DMS53 treated with DMSO at 0.1 percent for 48 hours (cell line): ENCODE measurements around the gene C2orf76.
A peak's percentile ranks its signal among the peaks of the same experiment; 100 is the strongest.

Experiments
- DNase-seq: peaks from one replicate; lab custom pipeline; 2025; ENCODE audit not compliant: unreplicated experiment; lab: John Stamatoyannopoulos, UW

Gene C2orf76

DNA sequence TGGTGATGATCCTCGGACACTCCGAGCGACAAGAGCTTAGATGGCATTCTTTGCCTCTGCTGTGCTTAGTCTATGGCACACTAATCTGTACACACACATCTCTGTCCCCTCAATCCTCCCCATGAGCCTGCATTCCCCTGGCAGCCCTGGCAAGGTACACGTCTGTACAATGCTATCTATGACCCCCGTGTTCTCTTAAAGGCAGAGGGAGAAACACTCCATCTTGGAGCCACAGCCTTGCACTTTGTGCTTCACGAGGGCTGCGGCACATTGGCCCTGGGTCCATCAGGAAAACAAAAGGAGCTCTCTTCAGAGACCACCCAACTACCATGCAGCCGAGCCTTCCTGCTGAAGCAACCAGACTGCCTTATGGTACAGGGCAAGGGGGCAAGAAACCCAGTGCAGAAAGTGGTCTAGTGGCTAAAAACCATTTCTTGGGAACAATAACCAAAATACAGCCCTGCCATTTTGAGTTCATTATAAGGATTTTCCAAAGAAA is 100.5 kb downstream of the C2orf76 start:
- no peak for DNase-seq

DNA sequence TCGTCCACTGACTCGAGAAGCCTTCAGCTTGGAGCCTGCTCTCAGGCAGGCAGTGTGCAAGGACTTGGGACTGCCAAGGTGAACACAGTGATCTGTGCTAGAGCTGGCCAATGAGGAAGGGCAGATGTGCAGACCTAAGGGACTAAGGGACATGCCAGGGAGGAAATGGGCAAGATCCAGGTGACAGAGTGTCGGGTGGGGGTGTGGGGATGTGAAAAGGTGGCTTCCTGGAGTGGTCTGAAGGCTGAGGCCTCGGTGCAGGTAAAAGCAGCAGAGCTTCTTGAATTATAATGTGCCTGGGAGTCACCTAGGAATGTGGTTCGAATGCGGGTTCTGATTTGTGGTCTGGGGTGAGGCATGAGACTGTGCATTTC is 101.0 kb downstream of the C2orf76 start:
- no peak for DNase-seq

DNA sequence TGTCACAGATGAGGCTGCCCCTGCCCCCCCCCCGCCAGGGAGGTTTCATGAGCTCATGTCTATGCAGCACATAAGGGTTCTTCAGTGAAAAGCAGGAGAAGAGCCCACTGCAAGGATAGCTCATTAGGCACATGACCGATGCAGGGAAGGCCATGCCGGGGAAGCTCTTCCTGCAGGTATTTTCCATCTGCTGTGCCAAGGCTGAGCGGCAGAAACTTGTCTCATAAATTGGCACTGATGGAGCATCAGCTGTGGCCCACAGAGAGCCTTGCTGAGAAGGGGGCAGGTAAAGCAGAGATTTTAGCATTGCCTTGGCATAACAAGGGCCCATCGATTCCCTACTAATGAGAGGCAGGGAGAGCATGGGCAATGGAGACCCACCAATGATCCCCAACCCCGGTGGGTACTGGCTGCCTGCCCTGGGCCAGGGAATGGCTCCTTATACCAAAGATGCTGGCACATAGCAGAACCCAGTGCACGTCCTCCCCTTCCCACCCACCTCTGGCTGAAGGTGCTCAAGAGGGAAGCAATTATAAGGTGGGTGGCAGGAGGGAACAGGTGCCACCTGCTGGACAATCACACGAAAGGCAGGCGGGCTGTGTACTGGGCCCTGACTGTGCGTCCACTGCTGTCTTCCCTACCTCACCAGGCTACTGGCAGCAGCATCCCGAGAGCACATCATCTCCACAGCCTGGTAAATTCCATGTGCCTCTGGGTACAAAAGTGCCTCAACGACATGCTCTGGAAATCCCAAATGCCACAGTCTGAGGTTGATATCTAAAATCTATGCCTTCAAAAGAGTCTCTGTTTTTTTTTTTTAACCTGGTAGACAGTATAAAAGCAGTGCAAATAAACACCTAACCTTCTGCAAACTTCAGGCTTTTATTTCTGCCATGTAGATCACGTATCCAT is 101.6 kb downstream of the C2orf76 start:
- DNase-seq, result peak; percentile 59

DNA sequence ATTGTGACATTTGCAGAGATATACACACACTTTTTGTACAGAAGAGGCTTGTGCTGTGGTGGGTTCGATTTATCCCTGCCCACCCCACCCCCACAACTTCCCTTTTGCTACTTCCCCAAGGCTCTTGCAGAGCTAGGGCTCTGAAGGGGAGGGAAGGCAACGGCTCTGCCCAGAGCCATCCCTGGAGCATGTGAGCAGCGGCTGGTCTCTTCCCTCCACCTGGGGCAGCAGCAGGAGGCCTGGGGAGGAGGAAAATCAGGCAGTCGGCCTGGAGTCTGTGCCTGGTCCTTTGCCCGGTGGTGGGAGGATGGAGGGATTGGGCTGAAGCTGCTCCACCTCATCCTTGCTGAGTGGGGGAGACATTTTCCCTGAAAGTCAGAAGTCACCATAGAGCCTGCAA is 103.0 kb downstream of the C2orf76 start:
- DNase-seq, result no peak

DNA sequence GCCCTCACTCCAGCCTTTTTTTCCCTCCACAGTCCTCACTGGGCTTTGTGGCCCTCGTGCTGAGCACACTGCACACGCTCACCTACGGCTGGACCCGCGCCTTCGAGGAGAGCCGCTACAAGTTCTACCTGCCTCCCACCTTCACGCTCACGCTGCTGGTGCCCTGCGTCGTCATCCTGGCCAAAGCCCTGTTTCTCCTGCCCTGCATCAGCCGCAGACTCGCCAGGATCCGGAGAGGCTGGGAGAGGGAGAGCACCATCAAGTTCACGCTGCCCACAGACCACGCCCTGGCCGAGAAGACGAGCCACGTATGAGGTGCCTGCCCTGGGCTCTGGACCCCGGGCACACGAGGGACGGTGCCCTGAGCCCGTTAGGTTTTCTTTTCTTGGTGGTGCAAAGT is 103.6 kb downstream of the C2orf76 start:
- DNase-seq, result no peak

DNA sequence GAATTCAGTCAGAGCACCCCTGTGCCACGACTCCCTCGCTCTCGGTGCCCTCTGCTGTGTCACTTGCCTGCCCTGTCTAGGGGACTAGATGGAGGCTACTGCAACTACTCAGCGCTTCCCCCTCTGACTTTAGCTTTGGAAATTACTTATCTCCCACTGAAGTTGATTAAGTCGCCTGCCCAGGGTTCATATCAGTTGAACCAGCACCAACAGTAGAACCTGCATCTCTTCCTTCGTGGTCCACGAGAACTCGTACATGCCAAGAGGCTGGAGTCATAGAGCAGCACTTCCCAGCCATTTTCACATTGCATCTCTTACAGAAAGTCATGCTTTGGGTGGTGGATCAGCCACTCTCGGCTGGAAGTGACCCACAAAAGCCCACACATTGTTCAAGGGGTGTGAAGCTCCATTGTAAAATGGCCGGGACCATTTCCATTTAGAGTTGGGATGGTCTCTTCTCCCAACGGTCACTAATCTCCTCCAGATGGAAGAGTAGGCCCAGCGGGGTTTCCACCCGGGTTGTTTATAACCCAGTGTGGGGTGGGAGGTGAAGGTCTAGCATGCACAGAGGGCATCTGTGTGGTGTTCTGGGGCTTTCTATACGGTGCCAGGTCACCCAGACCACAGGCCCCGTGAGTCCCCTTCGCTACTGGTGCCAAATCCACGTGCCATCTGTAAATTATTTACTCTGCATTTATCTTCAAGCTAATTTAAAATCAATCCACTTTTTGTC is 105.0 kb downstream of the C2orf76 start:
- no peak for DNase-seq

DNA sequence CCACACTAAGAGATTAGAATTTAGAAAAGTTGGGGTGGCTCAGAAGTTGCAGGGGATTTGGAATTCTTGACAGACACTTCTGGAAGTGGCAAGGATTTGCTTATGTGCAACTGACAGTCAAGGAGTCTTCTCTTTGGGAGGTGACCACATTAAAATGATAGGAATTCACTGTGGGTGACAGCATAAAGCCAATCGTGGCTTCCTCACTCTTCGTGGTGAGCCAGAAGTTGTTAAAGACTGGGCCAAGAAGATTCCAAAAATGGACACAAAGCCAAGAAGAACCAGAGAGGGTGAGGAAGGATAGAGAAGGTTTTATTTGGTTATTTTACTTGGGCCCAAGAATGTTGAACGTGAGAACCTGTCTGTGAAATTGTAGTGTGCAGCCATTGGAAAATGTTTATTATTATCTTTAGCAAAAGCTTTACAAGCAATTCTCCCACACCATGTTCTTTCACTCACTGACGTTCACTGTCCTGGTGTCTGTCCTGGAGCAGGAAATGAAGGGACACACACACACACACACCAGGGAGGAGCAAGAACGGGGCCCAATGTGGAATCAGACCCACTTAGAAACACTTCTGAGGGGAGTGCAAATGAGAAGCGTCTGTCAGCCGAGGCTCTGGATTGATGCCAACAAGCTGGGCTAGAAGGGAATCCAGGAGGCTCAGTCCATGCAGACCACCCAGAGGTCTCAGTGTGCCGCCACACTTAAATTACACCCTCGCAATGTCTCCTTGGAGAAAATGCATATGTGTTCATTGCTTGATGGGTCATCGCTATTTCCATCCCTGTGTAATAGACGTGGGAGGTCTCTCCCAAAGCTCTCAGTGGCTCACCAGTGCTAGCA is 105.8 kb downstream of the C2orf76 start:
- no peak for DNase-seq

DNA sequence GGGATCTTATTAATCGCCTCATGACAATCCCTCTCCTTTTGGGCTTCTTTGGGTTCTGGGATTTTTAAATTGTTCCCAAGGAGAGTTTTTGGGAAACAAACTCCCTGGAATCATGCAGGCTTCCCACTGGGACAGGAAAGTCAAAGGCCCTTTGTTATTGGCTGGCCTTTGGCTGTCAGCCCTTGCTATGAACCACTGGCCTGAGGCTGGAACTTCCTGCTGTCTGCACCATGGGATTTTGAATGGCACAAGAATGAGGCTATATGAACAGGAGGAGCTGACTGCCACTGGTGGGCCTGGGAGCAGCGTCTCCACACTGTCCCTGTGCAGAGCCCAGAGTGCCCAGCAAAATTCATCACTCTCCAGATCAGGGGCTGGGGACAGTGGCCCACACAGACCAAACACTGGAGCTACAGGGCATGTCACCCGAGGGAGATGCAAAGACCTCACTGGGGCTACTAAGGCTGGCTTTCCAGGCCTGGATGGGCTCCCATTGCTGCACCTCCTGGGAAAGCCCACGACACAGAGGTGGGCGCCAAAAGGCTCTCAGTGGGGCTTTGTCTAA is 107.3 kb downstream of the C2orf76 start:
- no peak for DNase-seq

DNA sequence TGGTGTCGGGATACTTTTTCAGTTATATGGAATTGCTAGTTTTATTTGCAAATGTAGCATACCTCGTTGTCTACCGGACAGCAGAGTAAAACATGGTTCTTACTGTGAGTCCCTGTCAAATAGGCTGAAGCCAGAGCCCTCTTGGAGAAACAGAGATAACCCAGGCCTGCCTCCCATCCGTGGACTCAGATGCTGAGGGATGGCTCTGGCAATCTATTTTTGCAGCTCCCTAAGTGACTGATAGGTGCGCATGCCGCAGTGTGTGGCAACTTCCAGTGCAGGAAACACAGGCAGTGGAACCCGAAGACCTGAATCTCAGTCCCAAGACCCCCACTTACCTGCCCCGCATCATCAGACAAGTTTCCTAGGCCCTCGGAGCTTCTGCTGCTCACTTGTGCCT is 109.4 kb downstream of the C2orf76 start:
- no peak for DNase-seq

DNA sequence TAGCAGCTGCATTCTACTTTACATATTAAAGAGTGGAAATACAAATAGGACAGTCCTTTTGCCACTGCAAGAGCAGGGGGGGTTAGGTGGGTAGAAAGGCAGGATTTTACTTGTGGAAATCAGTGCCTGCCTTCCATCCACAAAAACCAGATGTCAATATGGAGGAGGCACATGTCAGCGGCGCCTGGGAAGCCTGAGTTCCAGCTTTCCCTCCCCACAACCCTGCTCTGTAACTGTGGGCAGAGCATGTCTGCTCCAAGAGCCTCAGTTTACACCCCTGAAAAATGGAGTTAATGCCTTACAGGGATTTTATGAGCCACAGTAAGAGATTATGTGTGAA is 110.1 kb downstream of the C2orf76 start:
- DNase-seq, result no peak

DNA sequence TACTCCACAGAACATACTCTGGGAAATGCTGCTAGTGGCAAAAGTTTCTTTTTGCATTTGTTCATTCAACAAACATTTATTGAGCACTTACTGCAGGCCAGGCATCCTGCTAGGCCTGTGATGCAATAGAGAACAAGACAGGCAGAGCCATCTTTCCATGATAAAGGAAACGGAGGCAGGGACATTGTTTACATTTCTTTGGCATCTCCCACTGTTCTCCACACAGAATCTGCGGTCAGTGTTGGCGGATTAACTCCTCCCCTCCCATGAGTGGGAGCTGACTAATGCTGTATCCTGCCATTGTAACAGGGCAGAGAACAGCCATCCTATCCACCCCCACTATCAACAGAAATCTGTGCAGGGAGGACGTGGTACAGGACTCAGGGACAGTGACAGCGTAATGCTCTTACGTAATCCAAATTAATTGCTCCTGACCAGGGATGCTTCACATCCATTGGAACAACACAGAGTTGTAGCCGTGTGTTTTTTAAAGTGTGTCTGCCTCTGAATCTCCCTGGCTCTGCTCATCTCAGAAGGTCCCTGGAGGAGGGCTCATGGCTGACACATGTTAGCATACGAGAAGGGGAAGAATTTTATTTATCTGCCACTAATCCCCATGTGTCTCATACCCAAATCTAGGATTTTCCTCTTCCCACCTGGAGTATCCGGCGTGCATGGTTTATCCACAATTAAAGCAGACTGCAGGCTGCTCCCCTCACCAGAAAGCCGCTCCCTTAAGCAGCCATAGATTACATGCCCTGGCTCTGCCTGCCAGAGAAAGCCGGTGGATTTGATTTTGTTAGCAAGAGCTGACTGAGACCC is 110.7 kb downstream of the C2orf76 start:
- no peak for DNase-seq

DNA sequence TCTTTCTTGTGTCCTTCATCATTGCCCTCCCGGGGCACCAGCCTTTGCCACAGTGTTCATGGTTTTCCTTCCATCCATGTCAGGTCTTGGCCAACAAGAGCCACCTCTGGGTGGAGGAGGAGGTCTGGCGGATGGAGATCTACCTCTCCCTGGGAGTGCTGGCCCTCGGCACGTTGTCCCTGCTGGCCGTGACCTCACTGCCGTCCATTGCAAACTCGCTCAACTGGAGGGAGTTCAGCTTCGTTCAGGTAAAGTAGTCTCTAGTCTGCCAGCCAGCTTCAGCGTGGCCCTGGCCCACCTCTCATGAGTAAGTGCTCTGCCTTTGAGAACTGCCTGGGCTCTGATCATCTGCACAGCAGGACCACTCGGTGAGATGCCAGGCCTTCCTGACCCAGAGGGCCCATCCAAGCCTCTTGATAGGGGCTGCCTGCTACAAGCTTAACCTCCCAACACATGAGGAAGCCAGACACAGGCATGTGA is 112.0 kb downstream of the C2orf76 start:
- no peak for DNase-seq

DNA sequence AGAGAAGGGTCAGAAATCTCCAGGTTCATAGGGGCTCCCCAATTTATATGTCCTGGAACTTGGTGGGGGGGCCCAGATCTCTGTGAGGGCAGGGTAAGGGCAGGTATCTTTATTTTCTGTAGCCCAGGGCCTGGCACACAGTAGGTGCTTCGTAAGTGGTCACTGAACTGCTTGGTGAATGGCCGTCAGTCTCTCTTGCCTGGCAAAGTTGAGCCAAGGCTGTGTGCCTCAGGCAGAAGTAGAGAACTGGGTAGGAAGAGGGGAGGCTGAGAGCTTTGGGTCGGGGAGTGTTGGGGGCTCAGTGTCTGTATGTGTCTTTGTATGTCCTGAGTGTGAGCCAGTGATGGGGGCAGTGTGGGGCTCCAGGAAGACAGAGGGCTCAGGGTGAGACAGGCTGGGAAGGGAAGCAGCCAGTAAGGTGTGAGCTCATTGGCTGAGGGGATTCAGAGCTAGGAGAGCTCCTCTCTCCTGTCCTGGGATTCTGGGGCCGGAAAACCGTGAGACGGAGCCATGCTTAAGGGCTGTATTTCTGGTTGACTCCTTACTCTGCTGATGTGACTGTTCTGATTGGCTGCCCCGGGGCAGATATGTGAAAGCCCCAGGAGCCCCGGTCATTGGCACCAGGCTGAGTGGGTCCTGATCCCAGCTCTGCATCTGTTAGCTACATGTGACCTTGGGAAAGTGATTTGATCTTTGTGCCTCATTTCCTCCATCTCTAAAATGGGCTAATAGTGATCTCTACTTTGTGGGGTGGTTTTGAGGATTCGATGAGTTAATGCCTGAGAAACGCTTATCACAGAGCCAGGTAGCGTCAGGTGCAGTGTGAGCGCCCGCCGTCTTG is 112.7 kb downstream of the C2orf76 start:
- no peak for DNase-seq

DNA sequence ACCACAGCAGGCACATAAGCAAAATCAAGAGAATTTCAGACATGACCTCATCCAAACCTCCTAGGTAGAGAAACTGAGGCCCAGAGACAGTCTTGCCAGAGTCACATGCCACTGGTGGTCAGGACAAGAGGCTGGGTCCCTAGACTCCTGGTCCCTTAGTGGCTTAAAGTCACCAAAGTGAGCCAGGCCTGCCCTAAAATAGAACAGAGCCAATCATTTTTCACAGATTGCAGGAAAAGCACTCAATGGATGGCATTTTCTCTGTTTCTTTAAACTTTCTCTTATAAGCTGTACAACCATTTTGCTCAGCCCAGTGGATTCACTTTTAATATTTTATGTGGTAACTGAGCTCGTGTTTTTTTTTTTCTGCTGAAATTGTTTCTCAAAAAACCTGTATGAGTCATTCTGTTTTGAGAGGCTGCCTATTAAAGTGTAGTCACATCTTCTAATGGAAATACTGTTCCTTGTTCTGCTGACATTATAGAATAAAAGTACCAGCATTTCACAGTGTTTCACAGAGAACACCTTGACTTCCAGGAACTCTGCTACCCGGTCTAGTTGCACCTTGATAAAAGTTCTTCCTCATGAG is 113.4 kb downstream of the C2orf76 start:
- DNase-seq, result no peak
